ENCODE measurements around the gene ITGAX.

DNA sequence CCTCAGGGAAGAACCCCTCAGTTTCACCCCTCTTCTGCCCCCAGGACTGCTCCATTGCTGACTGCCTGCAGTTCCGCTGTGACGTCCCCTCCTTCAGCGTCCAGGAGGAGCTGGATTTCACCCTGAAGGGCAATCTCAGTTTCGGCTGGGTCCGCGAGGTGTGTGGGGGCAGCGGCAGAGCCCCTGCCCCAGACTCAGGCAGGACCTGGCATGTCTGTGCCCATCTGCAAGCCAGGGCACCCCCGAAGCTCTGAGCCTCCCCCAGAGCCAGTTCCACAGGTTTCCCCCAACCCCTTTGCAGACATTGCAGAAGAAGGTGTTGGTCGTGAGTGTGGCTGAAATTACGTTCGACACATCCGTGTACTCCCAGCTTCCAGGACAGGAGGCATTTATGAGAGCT is 68.8 kb downstream of the ITGAX start:
- TF ChIP-seq POLR2A (IDR thresholded peaks at IDR 0.05) = no peak
- TF ChIP-seq, protein P1, sequence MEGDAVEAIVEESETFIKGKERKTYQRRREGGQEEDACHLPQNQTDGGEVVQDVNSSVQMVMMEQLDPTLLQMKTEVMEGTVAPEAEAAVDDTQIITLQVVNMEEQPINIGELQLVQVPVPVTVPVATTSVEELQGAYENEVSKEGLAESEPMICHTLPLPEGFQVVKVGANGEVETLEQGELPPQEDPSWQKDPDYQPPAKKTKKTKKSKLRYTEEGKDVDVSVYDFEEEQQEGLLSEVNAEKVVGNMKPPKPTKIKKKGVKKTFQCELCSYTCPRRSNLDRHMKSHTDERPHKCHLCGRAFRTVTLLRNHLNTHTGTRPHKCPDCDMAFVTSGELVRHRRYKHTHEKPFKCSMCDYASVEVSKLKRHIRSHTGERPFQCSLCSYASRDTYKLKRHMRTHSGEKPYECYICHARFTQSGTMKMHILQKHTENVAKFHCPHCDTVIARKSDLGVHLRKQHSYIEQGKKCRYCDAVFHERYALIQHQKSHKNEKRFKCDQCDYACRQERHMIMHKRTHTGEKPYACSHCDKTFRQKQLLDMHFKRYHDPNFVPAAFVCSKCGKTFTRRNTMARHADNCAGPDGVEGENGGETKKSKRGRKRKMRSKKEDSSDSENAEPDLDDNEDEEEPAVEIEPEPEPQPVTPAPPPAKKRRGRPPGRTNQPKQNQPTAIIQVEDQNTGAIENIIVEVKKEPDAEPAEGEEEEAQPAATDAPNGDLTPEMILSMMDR (IDR thresholded peaks at IDR 0.05) = no peak
